Lower leg skin (tissue), 3 donors: ENCODE results near the gene SAPCD1.

Experiments
- CTCF ChIP-seq, 3 donors: fragments of 450-650 bp; IDR thresholded peaks; one replicate each; pipeline ENCODE4 v1.5.1; 2016; ENCODE audit warnings: antibody characterized with exemption in 3 of 3, mild to moderate bottlenecking in 3 of 3, moderate library complexity in 2 of 3
- POLR2A ChIP-seq, 2 donors: fragments of 450-650 bp; IDR thresholded peaks; one replicate each; pipeline ENCODE4 v1.6.1; 2016 to 2017; ENCODE audit warnings: antibody characterized with exemption in 2 of 2, mild to moderate bottlenecking in 1 of 2, moderate library complexity in 1 of 2

- no peak for TF ChIP-seq CTCF (IDR thresholded peaks at IDR 0.05)
- TF ChIP-seq POLR2A (IDR thresholded peaks at IDR 0.05) = no peak
Measured at GRCh38 chr6:31797588-31797987, 35.1 kb downstream of the SAPCD1 start.
